Femur (tissue), 1 donor: ENCODE results near the gene KRT4.

ENCODE experiments used
- DNase-seq: peaks from one replicate; pipeline ENCODE4 v3.0.0-alpha.2; 2017

KRT4 gene

GRCh38 chr12:52836491-52837412 is 22.8 kb upstream of the KRT4 start:
- DNase-seq = no peak

GRCh38 chr12:52836042-52836466 is 22.1 kb upstream of the KRT4 start:
- no peak for DNase-seq

- DNase-seq = no peak
Measured at GRCh38 chr12:52835271-52836041, 21.5 kb upstream of the KRT4 start.

- no peak for DNase-seq
Measured at GRCh38 chr12:52834727-52835001, 20.7 kb upstream of the KRT4 start.

GRCh38 chr12:52833922-52834726 is 20.2 kb upstream of the KRT4 start, which contains the start of gene KRT79:
Gene KRT79 (minus strand): TSS chr12:52834311. CDS start chr12:52834260, 51 bp downstream.
- no peak for DNase-seq

GRCh38 chr12:52832985-52833905 is 19.3 kb upstream of the KRT4 start:
- no peak for DNase-seq

- no peak for DNase-seq
Measured at GRCh38 chr12:52832451-52832850, 18.5 kb upstream of the KRT4 start.

- DNase-seq = no peak
Measured at GRCh38 chr12:52831251-52831650, 17.3 kb upstream of the KRT4 start.

GRCh38 chr12:52829986-52830770 is 16.3 kb upstream of the KRT4 start:
- no peak for DNase-seq

- DNase-seq = no peak
Measured at GRCh38 chr12:52828591-52829021, 14.7 kb upstream of the KRT4 start.

GRCh38 chr12:52828156-52828555 is 14.2 kb upstream of the KRT4 start:
- no peak for DNase-seq

- DNase-seq = no peak
Measured at GRCh38 chr12:52827499-52828090, 13.7 kb upstream of the KRT4 start.

GRCh38 chr12:52826611-52827498 is 12.9 kb upstream of the KRT4 start:
- DNase-seq = no peak

- DNase-seq = no peak
Measured at GRCh38 chr12:52825961-52826360, 12.0 kb upstream of the KRT4 start.

GRCh38 chr12:52824741-52825410 is 11.0 kb upstream of the KRT4 start:
- DNase-seq = no peak

GRCh38 chr12:52823761-52824450 is 10.0 kb upstream of the KRT4 start:
- no peak for DNase-seq

GRCh38 chr12:52822771-52823510 is 9.0 kb upstream of the KRT4 start:
- DNase-seq = no peak
